Measurements from ENCODE around the gene TCF3. TPM values are rescaled to one million over a fixed set of nuclear protein-coding genes. Genes with fewer than 3 reads are reported as not detected.
"Not testable (repeated sequence)": the region's sequence is repeated elsewhere in the genome, so short reads cannot be mapped to it uniquely, and the experiment has no call there.

TCF3 gene
- total and polyA plus RNA-seq, 10 of the 15 experiments (the other 5 are each of a cell fraction or from before 2014, with no cell fraction given), result 6.7 to 282 (median 70.7) TPM

- TF ChIP-seq CHD2 (IDR thresholded peaks at IDR 0.05; ENCODE audit: borderline replicate concordance, low read depth, low read length) (no peak), ZNF622 (IDR thresholded peaks at IDR 0.05) (no peak), CHD1 (IDR thresholded peaks at IDR 0.05; ENCODE audit: low read depth, low read length) (no peak), HDAC2 (IDR thresholded peaks at IDR 0.05) (no peak), BHLHE40 (IDR thresholded peaks at IDR 0.05; ENCODE audit: borderline replicate concordance in 1 of 2, low read depth in 2 of 2, low read length in 1 of 2) (peak; percentile 51 to 65; a peak in 2 of 4 replicates), POU2F2 (IDR thresholded peaks at IDR 0.05; ENCODE audit: borderline replicate concordance, low read depth, low read length) (no peak)
Measured at GRCh38 chr19:1663852-1664251, 11.4 kb upstream of the TCF3 start (continued).

GRCh38 chr19:1663227-1663626, 10.8 kb upstream of the TCF3 start:
- H4K20me1 ChIP-seq (ENCODE audit: control insufficient read depth, insufficient read depth); H3K9ac ChIP-seq (ENCODE audit: control insufficient read depth, insufficient read depth, low read length); ATAC-seq; BruUV-seq (replicated peaks); H3K79me2 ChIP-seq (ENCODE audit: control insufficient read depth, insufficient read depth, low read length); H3K27ac ChIP-seq (ENCODE audit: control insufficient read depth, insufficient read depth); H3K4me3 ChIP-seq; intact Hi-C loops (cut with micrococcal nuclease; ENCODE audit: unreplicated experiment); in situ Hi-C loops (cut with MboI); H3K36me3 ChIP-seq (ENCODE audit: control insufficient read depth in 2 of 2, insufficient read depth in 2 of 2, low read length in 1 of 2); H3K9me3 ChIP-seq (replicated peaks; ENCODE audit: control insufficient read depth, insufficient read depth, low read length); FAIRE-seq; H2AFZ ChIP-seq (ENCODE audit: control insufficient read depth, low read depth, low read length); H3K27me3 ChIP-seq (replicated peaks in 1 of 2; ENCODE audit: control insufficient read depth in 2 of 2, insufficient read depth in 2 of 2, low read length in 1 of 2); H3K4me2 ChIP-seq (ENCODE audit: control insufficient read depth, insufficient read depth); DNase-seq (ENCODE audit: low read depth, low spot score): not testable (repeated sequence)
- ChIA-PET POLR2A (interaction anchor here (0.6 to 1.5 kb wide), 6 partner anchors 11 to 267 kb away, joined by 3 to 12 read pairs (median 4); partner anchors contain the start of genes MEX3D and TCF3), RAD21 (ENCODE audit: unreplicated experiment) (interaction anchor here (0.7 to 3.5 kb wide), 2 partner anchors 13 to 56 kb away, joined by 3 to 19 read pairs; no protein-coding TSS in a partner anchor), SMC1A (ENCODE audit: uncharacterized antibody, unreplicated experiment) (interaction anchor here (1.1 kb wide), 2 partner anchors 10 to 70 kb away, joined by 3 to 6 read pairs; partner anchors contain the start of gene TCF3), CTCF (interaction anchor here (1.1 to 5.3 kb wide), 3 partner anchors 8 to 15 kb away, joined by 3 to 25 read pairs (median 8); no protein-coding TSS in a partner anchor)
- 82% methylated on average over 6 of the region's 7 CpGs for WGBS (ENCODE audit: insufficient coverage, insufficient replicate concordance, low lambda C conversion rate, missing lambda C conversion rate)
- H3K4me1 ChIP-seq (ENCODE audit: control insufficient read depth, insufficient read depth, low read length), result peaks cover 48% of the 10 kb centered on the region

Measured in GM12878 (cell line).